ENCODE results near the gene ABLIM3.

Gene ABLIM3

GRCh38 chr5:149141224-149141956 lies at the start of gene ABLIM3:
TSS of gene ABLIM3 (plus strand) at chr5:149141493. CDS start at chr5:149142096, 603 bp downstream.
- DNase-seq (ENCODE audit: low read depth): peak; percentile 55

- DNase-seq (ENCODE audit: low read depth): no peak
These were observed 47.7 kb upstream of the ABLIM3 start for GRCh38 chr5:149093625-149094024.

DNA sequence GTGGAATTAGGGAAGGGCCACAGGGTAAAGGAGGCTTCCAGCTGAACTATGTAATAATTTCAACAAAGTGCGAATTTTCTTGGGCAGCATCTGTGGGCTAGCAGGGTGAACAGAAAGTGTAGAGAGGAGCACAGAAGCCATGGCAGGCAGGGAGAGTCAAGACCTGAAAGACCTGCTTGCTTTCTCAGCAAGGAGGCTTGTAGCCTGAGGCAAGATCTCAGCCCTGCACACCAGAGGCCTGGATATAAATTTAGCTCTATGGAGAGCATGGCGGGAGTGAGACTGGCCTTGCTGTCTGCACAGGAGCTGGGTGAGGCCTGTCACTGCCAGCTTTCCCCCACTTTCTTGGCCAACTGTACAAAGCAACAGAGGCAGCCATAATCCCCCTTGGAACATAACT lies 46.3 kb upstream of the ABLIM3 start:
- no peak for DNase-seq (ENCODE audit: low read depth)

DNA sequence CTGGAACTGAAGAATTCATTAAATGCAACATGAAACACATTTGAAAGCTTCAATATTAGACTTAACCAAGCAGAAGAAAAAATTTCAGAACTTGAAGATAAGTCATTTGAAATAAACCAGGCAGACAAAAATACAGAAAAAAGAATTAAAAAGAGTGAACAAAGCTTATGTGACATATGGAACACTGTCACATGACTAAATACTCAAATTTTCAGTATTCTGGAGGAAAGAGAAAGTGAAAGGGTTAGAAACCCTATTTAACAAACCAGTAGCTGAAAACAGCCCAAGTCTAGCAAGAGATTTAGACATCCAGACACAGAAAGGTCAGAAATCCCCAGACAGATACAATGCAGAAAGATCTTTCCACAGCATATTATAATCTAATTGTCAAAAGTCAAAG lies 41.4 kb upstream of the ABLIM3 start:
- no peak for DNase-seq (ENCODE audit: low read depth)

GRCh38 chr5:149100331-149100730 lies 41.0 kb upstream of the ABLIM3 start:
- DNase-seq (ENCODE audit: low read depth): no peak

- DNase-seq (ENCODE audit: low read depth): no peak
These were observed 32.5 kb upstream of the ABLIM3 start for GRCh38 chr5:149108651-149109280.

DNA sequence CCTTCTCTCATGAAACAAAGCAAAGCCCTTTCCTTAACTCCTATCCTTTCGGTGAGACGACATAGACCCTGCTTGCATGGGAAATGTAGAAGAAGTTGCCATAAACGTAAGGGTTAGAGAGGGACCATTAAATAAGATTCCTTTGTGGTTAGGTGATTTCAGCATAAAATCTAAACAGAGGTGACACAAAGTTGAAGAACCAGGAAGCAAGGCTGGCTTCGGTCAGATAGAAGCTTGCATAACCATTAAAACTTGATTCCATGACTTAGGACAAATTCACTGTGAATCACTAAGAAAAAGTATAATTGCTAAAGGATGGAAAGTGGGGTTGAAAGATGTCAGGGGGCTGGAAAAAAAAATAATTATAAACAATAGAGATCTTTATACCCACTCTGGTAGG lies 30.9 kb upstream of the ABLIM3 start:
- DNase-seq (ENCODE audit: low read depth): no peak

GRCh38 chr5:149113669-149114068 lies 27.6 kb upstream of the ABLIM3 start:
- DNase-seq (ENCODE audit: low read depth): no peak

GRCh38 chr5:149114403-149115312 lies 26.6 kb upstream of the ABLIM3 start:
- DNase-seq (ENCODE audit: low read depth): no peak

DNA sequence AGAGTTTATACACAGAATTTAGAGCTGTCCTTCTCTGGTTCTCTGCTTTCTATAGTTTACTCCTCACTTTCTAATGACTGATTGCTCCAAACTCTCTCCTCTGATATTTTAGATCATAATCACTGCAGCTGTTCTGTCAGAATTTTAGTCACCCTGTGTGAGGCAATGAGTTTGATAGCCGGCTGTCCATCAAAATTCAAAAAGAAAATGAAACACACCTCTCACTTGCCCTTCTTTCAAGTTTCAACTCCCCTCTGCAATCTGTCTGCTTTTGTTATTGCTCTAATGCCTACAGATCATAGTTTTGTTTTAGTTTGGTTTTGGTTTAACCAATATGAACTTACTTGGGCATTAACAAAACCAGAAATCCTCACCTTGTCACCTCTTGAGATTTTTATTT lies 23.3 kb upstream of the ABLIM3 start:
- no peak for DNase-seq (ENCODE audit: low read depth)

GRCh38 chr5:149118463-149118862 lies 22.8 kb upstream of the ABLIM3 start:
- no peak for DNase-seq (ENCODE audit: low read depth)

- no peak for DNase-seq (ENCODE audit: low read depth)
These were observed 20.1 kb upstream of the ABLIM3 start for GRCh38 chr5:149121145-149121544.

- no peak for DNase-seq (ENCODE audit: low read depth)
These were observed 18.1 kb upstream of the ABLIM3 start for GRCh38 chr5:149123211-149123610.

GRCh38 chr5:149125386-149125891 lies 15.9 kb upstream of the ABLIM3 start:
- DNase-seq (ENCODE audit: low read depth): no peak

DNA sequence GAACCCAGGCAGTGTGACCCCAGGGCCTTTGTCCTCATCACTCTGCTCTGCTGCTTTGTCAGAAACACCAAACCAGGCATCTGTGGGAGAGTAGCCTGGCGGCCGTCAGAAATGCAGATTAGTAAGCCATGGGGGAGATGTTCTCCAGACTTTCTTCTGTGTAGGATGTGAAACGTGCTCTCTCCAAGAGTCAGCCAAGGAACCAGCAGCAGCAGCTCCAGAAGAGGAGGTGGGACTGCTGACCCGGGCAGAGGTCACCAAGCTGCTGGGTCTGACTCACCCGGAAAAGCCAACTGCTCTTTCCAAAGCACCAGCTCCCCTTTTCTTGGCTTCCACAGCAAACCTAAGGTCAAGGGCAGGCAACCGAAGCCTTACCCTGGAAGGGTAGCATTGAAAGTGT lies 14.4 kb upstream of the ABLIM3 start:
- DNase-seq (ENCODE audit: low read depth): no peak

DNA sequence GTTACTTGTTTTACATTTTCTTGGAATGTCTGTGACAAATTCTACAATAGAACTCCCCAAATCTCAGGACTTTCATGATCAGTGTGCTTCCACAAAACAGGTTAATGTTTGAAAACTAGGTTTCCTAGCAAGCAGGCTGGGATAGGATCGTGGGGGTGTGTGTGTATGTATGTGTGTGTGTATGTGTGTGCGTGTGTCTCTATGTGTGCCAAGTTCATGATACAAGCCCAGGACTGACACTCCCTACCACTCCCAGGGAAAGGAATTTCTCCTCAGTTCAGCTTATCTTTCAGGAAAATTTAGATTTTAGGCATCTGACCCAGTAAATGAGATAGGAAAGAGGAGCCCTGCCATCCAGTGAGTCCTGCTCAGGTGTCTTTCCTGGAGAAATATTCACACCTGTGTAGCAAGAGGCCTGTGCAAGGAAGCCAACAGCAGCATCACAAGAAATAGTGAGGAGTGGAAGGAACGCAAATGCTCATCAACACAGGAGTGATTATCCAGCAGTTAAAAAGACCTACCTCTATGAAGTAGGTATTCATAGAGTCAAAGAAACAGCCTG lies 13.8 kb upstream of the ABLIM3 start:
- DNase-seq (ENCODE audit: low read depth): no peak

DNA sequence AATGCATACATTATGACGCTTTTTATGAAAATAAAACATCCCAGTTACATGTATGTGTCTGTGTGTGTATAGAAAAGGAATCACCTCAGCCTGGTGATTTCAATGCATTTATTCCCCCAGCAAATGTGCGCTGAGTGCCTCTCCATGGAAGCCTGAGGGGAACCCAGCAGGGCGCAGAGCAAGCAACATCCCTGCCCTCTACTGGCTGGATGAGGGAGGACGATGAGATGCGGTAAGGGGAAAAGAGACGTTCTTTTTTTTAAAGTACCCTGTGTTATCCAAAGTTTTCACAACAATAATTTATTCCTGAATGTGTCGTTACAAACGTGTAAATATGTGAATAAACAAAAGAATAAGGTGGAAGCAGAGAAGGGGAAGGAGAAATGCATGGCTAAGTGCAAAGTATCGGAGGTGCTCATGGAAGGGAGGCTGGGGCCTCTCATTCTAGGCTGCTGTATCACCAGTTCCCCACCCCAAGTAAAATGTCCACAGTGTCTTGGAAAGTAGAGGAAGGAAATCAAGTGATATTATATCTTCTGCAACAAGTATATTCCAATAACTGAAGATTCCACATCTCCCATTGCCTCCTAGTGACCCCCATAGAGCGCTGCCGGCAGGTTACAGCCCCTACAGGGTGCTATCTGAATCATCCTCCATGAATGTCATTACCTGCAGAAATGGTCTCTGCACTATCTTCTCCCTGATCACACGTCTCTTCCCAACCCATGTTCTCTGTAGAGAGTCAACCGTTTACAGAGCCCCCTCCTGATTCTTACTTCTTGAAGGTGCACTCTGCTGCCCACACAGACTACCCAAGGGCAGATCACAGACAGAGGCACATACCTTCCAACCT lies 13.0 kb upstream of the ABLIM3 start:
- no peak for DNase-seq (ENCODE audit: low read depth)

DNA sequence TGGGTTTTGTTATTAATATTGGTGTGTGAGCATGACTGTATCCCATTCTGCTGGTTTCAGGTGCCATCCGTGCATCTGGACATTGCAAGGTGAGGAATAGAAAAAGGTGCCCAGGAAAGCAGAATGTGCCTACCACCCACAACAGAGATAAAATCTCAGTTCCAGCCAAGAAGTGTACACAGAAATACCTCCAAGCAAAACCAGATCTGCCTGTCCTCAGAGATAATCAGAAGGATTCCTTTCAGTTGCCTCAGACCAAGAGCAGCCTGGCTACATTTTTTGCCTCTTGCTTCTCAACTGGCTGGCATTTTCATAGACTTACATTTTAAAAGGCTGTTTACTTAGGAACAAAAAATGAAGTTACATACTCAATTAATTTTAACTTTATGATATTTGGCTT lies 12.1 kb upstream of the ABLIM3 start:
- DNase-seq (ENCODE audit: low read depth): no peak

GRCh38 chr5:149130121-149130914 lies 11.0 kb upstream of the ABLIM3 start:
- DNase-seq (ENCODE audit: low read depth): no peak

GRCh38 chr5:149132474-149132873 lies 8.8 kb upstream of the ABLIM3 start:
- DNase-seq (ENCODE audit: low read depth): no peak

All from stimulated activated CD8-positive, alpha-beta memory T cell treated with anti-CD3 and anti-CD28 coated beads, Interleukin-12 subunit alpha, Interleukin-12 subunit beta, amount 100 ng/mL, for 4 hours (primary cell).